Activated CD8-positive, alpha-beta memory T cell treated with anti-CD3 and anti-CD28 coated beads, Interleukin-2, amount 50 U/mL, for 24 hours (primary cell): Measurements from ENCODE around the gene PTCH1.

Experiments used
- DNase-seq: peaks from one replicate; pipeline ENCODE4 v3.0.0-alpha.2; 2020; ENCODE audit errors: extremely low read depth

Gene PTCH1

DNA sequence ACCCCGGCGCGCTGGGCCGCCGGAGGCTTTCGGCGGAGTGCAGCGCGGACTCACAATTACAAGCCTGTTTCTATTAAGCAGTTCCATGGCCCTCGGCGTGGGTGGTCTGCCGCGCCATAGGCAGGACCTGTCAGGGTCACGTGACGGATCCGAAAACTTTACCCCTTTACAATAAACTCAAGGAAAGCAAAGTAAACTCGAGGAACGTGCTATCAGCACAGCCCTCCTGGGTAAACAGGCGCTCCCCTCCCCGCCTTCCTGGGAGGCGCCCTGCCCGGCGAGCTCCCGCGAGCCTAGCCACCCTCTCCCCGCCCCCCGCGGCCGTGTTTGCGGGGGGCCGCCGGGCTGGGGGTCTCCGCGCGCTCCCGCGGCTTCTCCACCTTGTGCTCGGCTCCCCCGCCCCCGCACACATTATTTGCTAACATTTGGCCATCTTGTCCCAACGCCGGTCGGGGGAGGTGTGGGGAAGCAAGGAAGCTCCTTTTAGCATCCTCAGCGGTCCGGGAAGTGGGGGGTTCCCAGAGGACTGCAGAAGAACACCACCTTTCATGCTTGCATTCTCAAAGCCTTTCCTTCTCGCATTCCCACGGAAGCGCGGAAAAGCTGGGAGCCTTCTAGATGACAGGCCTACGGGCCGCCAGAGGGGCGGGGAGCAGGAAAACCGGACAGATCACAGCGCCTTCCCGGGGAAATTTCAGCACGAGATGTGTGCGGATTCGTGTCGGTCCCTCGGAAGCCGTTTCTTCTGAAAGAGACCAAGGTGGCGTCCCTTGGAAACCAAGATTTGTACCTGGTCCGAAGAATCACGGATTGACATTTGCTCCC is at the start of gene PTCH1:
TSS of gene PTCH1 (minus strand) at position 238 of the 825 bp plus-strand sequence.
- DNase-seq = no peak

DNA sequence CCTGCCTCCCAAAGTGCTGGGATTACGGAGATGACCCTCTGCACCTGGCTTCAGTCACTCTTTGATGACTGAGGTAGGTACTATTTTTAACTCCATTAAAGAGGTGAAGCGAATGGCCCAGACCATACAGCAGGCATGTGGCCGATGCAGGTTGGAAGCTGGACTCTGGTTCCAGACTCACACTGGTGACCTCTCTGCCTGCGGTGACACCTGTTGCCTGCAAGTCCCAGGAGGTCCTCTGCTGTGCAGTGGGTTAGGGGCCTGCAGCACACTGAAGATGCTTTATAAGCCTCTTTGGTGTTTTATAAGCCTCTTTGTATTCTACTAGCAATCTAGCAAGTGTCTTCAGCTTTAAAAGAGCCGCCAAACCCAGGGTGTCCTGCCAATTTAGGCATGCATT is 49.2 kb upstream of the PTCH1 start:
- no peak for DNase-seq

DNA sequence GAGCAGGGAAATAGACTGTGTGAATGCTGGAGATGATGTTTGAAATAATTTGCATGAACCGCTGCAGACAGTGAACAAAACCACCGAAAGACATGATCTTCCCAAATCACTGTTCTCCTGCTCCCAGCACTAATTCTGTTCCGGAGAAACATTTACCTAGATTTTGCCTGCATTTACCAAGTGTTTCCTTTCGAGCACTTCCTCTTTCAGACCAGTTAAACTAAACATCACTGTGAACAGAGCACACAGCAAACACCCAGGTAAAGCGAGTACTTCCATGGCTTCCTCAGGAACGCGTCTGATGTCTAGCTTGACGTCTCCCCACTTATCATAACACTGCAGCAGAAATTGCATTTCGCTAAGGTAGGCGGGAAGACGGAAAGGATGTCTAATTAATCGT is 45.1 kb upstream of the PTCH1 start:
- no peak for DNase-seq

DNA sequence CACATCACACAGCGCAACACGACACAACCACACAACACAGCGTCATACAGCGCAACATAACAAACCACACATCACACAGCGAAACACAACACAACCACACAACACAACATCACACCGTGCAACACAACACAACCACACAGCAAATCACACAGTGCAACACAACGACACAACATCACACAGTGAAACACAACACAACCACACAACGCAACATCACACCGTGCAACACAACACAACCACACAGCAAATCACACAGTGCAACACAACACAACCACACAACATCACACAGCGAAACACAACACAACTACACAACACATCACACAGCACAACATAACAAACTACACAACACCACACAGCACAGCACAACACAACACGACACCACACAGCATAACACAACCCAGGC is 40.4 kb upstream of the PTCH1 start:
- DNase-seq = no peak

DNA sequence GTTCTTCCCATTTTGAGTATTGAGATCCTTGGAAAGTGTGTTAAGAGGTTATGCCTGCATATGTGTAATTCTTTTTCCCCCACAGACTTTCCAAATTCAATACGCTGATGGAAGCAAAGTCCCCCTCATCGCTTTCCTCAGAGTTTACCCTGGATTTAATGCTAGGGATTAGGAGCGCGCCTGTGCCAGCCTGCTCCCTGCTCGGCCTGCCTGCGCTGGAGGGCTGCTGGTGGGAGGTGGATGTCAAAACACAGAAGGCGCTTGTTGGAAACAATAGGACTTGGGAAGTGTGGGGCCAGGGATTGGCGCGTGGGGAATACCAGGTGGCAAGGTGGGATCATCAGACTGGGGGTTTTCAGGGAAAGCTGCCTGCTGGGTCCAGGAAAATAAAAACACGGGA is 39.8 kb upstream of the PTCH1 start:
- no peak for DNase-seq

DNA sequence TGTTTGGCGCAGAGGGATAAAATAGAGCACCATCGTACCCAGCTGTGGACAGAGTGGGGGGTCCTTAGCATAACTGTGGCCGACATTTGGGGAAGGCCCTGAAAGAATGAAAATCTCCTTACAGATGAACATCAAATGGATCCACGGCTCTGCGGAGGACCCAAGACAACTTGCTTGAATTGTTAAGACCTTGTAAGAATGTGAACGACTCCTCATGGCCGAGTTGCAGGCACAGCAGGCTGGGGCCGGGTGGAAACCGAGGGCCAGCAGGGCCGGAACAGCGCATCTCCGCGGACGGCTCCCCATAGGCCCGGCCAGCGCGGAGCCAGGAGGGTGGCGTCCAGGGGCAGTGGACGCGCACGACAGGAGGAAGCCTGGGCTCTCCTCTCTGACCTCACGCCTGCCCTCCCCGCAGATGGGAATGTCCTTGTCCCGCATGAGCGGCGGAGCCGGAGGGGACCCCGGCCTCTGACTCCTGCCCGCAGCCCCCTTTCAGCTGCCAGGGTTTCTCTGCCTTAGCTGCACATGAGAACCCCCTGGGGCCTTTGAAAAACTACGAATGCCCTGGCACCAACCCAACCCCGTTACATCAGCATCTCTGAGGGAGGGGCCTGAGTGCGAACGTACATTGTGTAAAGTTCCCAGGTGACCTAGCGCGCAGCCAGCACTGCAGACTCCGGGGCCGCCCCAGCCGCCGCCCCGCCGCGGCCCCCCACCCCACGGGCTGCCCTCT is 36.2 kb upstream of the PTCH1 start:
- DNase-seq = no peak

DNA sequence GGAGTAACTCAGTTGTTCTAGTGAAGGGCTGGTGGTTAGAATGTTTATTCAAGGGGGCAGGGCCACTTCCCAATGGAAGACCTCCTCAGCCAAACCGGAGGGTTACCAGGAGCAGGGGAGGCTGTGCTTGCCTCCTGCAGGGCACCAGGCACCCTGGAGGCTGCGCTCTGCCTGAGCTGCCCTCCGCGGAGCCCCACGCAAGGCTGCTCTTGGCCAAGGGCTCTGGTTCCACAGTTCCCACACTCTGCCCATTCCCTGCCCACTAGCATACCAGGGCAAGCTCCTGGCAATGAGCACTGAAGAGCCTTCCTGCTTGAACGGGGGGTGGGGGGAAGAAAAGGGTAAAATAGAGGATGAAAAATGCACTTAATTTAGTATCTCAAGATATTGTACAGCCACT is 35.5 kb upstream of the PTCH1 start:
- DNase-seq = no peak

DNA sequence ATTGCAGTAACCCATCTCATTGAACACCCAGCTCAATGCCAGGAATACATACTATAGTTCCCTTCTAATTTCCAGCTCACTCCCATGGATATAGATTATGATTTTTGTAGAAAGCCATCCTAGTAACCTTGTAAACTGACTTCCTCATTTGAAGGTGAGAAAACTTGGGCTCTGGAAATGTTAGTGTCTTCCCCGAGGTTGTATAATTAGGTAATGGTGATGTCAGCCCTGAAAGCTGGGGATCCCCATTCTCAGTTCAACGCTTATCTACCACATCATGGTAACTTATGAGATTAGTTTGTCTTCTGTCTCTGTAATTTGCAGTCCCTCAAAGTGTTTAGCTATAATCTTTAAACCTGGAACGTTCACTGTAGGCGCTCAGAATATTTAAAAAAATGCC is 34.6 kb upstream of the PTCH1 start:
- DNase-seq = no peak

DNA sequence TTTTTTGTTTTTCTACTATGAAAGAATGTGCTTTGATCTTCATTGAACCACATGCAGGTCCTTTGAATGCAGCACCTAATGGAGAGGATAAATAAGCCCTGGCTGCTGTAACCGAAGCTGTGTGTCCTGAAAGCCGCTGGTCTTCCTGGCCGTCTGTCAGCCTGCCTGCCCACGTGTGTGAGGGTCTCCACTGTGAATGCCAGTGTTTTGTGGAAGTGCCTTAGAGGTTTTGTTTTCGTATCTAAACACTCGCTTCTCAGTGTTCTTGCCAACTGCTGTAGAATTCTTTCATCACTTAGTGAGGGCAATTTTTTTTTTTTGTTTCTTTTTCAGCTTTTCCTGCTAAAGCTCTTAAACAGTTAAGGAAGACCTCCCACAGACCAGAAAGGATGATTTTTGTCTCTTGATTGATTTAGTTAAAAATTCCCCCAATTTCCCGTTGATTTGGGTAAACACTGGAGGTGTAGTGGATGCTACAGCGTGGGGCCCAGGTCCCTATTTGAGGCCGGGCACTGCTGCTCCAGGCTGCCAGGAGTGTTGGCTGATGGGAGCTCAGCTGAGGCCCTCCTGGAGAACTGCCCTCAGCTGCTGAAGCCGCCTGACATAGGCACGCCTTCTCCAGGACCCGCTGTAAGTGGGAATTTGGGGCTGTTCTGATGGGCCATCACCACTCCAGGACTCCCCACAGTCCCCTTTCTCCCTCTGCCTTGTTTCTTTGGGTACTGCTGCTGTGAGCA is 29.2 kb upstream of the PTCH1 start:
- no peak for DNase-seq

DNA sequence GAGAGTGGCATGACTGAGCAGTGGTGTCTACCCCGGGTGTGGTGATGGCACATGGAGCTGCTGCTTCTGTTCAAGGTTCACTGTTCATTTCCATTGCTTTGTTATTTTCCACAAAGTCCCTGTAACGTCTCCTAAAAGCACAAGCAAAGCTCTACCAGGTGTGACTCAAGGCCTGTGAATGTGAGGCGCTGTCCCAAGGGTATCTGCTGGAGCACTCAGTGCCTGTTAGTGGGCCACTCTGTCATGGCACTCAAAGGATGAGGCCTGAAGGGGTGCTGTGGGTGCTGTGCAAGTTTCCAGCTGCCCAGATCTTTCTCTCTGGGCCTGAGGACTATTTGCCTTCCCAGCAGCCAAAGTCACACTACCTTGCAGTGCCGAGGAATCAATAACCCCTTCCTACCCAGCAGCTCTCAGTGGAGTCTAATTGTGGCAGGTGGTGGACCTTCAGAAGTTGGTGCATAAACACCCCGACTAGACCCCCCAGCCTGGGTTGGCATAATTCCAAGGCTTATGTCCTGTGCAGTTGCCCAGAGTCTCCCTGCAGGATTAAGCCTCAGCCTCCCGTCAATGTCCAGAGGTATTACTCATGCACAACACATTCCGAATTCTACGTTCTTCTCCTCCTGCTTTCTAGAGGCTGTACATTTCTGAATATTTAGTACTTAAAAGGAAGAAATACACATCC is 17.4 kb upstream of the PTCH1 start:
- no peak for DNase-seq

DNA sequence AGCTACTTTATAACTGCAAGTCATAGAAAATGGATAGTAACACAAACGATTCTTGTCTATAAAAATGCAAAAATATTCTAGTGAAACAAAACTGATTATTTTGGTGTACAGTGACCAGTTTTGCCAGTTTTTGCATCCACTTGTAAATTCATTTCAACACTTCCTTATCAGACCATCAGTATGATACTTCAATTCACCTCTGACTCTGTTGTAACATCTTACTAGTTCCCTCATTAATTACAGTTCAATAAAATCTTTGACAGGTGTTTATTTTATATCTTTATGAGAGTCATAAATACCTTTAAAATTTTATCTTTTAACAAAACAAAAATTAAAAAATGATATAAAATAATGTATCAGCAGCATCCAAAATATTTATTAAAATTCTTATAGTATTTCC is 13.1 kb upstream of the PTCH1 start:
- DNase-seq = no peak

DNA sequence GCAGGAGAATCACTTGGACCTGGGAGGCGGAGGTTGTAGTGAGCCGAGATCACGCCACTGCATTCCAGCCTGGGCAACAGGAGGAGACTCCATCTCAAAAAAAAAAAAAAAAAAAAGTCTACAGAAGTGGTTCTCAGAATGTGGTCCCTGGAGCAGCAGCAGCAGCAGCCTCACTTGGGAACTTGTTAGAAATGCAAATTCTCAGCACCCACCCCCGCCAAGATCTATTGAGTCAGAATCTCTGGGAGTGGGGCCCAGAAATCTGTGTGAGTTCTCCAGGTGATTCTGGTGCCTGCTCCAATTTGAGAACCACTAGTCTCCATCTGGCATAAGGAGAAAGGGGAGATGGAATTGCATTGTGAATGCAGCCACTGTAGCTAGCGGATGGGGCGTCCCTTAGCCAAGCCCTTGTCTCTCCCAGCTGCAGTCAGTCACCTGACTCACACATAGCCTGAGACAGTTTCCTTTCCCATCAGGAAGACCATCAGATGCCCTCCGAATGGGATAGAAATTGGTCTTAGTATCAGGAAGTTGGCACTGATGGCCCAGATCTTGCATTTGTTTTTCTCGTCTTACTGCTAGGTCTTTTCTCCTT is 12.2 kb upstream of the PTCH1 start:
- DNase-seq = no peak

DNA sequence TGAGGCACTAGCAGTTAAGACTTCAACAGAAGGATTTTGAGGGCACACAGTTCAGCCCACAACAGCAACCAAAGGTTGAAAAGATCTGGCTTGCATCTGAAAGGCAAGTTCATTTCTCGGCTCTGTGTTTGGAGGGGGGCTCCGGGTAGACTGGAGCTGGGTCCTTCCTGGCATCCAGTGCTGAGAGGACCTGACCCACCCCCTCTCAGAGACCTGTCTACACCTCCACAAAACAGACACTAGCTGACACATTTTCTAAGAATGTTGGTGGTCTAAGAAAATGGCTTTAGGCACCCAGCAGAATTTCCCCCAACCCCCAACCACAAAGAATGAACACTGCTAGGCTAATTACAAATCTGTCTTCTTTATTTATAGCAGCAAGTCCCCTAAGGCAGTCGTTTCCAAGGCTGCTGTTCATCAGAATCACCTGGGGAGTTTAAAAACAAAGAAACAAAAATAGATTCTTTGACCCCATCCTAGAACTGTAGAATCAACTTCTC is 6.2 kb upstream of the PTCH1 start:
- no peak for DNase-seq

DNA sequence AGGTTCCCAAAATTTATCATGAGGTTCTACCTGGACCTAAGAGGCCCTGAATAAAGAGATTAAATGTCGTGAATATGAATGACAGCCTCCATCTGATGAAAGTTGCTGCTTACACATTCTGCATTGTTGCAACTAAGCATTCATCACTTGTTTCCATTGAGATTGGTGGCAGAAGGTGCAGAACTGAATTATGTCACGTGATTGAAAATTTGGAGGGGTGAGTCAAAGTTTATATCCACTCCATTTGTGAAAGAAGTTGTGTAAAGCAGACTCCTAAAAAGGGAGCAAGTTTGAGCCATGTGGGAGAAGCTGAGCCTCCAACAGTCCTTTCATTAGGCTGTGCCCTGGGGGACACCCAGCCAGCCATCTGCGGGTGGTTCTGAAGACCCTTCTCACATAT is 4.9 kb upstream of the PTCH1 start:
- DNase-seq = no peak

DNA sequence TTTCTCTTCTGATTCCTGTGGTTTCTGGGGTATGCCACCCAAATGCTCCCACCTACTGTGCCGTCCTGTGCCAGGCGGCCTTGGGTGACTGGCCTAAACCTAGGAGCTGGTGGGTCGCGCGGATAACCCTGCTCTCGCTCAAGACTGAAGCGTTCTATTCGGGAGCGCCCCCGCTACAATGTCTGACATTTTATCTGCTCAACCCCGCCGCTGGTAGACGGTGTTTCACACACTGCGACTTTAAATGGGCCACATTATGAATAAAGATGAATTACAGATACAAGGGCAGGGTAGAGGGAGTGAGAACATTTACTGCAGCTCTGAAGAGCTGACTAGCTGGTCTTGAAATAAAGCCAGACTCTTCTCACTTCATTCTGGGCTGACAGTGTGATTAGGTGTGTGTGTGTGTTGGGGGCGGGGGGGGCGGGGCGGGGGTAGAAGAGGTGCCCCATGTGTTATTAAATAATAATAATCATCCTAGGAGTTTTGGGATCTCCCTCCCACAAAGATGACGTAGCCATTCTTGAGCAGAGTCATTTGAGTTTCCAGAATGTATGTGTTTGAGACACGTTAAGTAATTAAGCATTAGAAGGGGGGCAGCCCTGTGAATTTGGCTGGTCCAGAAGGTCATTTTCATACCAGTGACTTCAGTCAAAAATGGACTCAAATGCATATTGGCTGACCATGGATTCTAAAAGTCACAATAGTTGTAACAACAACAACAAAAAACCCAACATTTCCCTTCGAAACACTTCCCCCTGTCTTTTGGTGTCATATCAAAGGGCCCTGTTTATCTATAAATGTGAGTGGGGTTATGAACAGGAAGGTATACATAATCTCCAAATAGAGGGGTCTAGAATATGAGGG is 1.0 kb upstream of the PTCH1 start:
- no peak for DNase-seq

DNA sequence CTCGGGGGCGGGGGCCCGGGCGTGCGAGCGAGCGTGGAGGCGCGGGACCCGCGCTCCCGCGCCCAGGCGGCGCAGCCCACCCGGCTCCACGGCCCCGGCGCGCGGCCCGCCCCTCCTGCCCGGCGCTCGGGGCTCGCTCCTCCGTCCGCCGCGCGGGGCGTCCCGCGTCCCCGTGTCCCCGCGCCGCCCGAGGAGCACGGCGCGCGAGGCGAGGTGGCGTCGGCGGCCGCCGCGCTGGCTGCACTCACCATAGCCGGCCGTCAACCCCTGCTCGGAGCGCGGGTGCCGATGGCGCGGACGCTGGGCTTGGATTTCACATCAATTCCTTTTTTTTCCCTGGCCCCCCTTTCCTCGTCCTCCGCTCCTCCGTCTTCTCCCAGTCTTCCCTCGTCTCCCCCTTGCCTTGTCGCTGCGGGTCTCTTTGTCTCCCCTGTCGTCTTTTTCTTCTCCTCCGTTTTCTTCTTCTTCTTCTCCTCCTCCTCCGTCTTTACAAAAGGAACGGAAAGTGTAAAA is 494 bp downstream of the PTCH1 start:
- DNase-seq = no peak

DNA sequence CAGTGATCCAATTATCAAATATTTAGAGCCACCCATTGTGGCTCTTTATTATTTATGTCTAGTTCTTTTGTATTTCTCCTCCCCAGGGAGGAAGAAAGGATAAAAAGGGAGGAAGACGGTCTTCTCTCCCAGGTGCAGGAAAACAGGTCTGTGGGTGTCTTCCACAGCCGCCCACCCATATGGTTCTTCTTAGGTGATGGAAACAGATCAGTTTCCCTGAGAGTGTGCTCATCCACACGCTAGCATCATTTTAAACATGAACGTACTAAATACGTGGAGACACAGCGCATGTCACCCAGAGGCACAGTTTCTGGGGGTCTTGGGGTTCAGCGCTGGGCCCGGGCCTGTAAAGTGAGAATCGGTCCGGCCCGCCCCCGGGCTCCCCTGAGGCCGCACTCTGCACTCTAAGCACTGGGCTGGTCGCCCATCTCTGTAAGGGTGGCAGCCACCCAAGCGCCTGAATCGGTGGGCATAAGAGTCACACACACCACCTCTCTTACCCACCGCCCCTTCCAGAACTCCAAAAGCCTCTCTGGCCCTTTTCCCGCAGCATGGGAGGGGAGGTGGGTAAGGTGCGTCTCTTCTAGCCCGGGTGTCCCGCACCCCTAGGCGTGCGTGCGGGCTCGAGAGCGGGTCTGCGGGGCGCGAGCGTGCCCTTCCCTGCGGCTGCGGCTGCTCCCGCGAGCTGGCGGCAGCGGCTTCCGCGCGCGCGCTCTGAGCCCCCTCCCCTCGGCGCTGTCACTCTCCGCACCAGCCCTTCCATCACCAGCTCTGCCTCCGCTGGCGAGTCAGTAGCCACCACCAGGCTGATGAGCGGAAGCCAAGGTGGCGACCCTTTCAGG is 1.3 kb downstream of the PTCH1 start:
- no peak for DNase-seq

DNA sequence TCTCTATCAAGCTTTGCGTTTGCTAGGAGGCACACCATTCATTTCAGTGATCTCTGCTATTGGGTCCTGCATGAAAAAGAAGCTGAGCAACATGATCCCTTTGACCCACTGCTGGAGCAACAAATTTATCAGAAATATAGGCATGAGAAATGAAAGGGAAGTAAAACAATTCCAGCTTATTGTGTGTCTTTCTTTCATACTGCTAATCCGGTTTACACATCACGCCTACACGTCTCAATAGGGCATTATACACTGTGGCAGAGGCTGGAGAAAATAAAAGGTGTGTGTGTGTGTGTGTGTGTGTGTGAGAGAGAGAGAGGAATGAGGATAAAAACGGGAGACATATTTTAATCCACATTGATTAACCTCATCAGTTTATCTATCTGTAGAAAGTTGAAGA is 2.4 kb downstream of the PTCH1 start:
- DNase-seq = no peak

DNA sequence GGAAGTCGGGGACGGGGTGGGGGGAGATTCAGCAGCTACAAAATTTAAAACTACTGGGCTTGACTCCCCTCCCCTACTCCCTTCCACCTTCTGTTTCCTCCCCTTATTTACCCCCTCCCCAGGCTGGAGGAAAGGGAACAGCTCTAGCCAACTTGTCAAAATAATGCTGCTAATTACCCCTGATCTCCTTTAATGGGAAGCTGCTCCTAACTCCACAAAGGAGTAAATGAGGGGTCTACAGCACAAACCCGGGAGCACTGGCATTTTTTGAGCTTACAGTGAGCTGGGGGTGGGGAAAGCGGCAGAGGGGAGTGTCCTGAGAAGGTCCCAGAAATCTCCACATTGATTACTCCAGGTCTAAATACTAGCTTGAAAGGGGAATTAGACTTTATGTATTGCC is 3.1 kb downstream of the PTCH1 start:
- no peak for DNase-seq
